Measurements from ENCODE around the gene SLC3A2.

SLC3A2 gene

GRCh38 chr11:62885137-62885750 lies 4.5 kb downstream of the SLC3A2 start:
- DNase-seq (ENCODE audit: insufficient read length, low spot score) (no peak), FAIRE-seq (no peak)
- no peak for TF ChIP-seq CTCF (IDR thresholded peaks at IDR 0.05; ENCODE audit: insufficient read depth, missing control alignments)

GRCh38 chr11:62888406-62888805 lies 7.7 kb downstream of the SLC3A2 start:
- TF ChIP-seq CTCF (IDR thresholded peaks at IDR 0.05; ENCODE audit: insufficient read depth, missing control alignments) = no peak
- no peak for FAIRE-seq
- DNase-seq (ENCODE audit: insufficient read length, low spot score) = no peak

- DNase-seq (ENCODE audit: insufficient read length, low spot score) (no peak), FAIRE-seq (no peak)
Measured at GRCh38 chr11:62889126-62889483, 8.4 kb downstream of the SLC3A2 start.

GRCh38 chr11:62889484-62890437 lies 9.1 kb downstream of the SLC3A2 start:
- DNase-seq (ENCODE audit: insufficient read length, low spot score) (no peak), FAIRE-seq (no peak)
- TF ChIP-seq CTCF (IDR thresholded peaks at IDR 0.05; ENCODE audit: insufficient read depth, missing control alignments) = no peak

More at GRCh38 chr11:62889126-62889483, 8.4 kb downstream of the SLC3A2 start:
- no peak for TF ChIP-seq CTCF (IDR thresholded peaks at IDR 0.05; ENCODE audit: insufficient read depth, missing control alignments)

GRCh38 chr11:62892077-62892922 lies 11.6 kb downstream of the SLC3A2 start:
- no peak for TF ChIP-seq CTCF (IDR thresholded peaks at IDR 0.05; ENCODE audit: insufficient read depth, missing control alignments)
- DNase-seq (ENCODE audit: insufficient read length, low spot score) (no peak), FAIRE-seq (no peak)

- DNase-seq (ENCODE audit: insufficient read length, low spot score) = no peak
- no peak for FAIRE-seq
- no peak for TF ChIP-seq CTCF (IDR thresholded peaks at IDR 0.05; ENCODE audit: insufficient read depth, missing control alignments)
Measured at GRCh38 chr11:62895501-62895900, 14.8 kb downstream of the SLC3A2 start.
